ENCODE data around the gene SLIT3. TPM values are rescaled to one million over a fixed set of nuclear protein-coding genes. Genes with fewer than 3 reads are reported as not detected.

SLIT3 gene
- total RNA-seq, 4 donors from 2014 or later, result 28.4 to 77.2 (median 63.8) TPM

- WGBS, 2 donors, result 92 to 93% methylated on average over 4 of the region's 4 CpGs
- H3K4me3 ChIP-seq (replicated peaks in 1 of 3), result no peak overlapping the region
Observed at GRCh38 chr5:168859471-168859870, 441.5 kb downstream of the SLIT3 start.

GRCh38 chr5:168858994-168859393 is 441.9 kb downstream of the SLIT3 start:
- no peaks in the 10 kb centered on the region for H3K36me3 ChIP-seq
- DNase-seq, result no peak
- TF ChIP-seq POLR2A (IDR thresholded peaks at IDR 0.05) (no peak), CTCF (IDR thresholded peaks at IDR 0.05) (no peak)
- H3K27ac ChIP-seq, result no peak overlapping the region
- H3K4me1 ChIP-seq, result peaks cover 0 to 6% of the 10 kb centered on the region in 2 donors
- WGBS, 2 donors, result 85 to 93% methylated on average over 6 of the region's 6 CpGs
- intact Hi-C loops (cut with DNase I), result no loop called here
- H3K4me3 ChIP-seq (replicated peaks in 1 of 3), result no peak overlapping the region
- H3K27me3 ChIP-seq, result no peaks in the 10 kb centered on the region
- no peaks in the 10 kb centered on the region for H3K9me3 ChIP-seq

More at GRCh38 chr5:168859471-168859870, 441.5 kb downstream of the SLIT3 start:
- no peak for DNase-seq
- no peaks in the 10 kb centered on the region for H3K27me3 ChIP-seq
- TF ChIP-seq POLR2A (IDR thresholded peaks at IDR 0.05) (no peak), CTCF (IDR thresholded peaks at IDR 0.05) (no peak)
- no peak overlapping the region for H3K27ac ChIP-seq
- H3K36me3 ChIP-seq, result no peaks in the 10 kb centered on the region
- H3K9me3 ChIP-seq, result no peaks in the 10 kb centered on the region
- H3K4me1 ChIP-seq, result peaks cover 0 to 6% of the 10 kb centered on the region in 2 donors
- intact Hi-C loops (cut with DNase I), result no loop called here

GRCh38 chr5:168858371-168858770 is 442.6 kb downstream of the SLIT3 start:
- no peak for DNase-seq
- Histone ChIP-seq H3K9me3 (no peaks in the 10 kb centered on the region), H3K27ac (no peak overlapping the region), H3K27me3 (no peaks in the 10 kb centered on the region), H3K4me1 (peaks cover 0 to 6% of the 10 kb centered on the region in 2 donors), H3K4me3 (replicated peaks in 1 of 3) (no peak overlapping the region), H3K36me3 (no peaks in the 10 kb centered on the region)
- no peak for TF ChIP-seq POLR2A (IDR thresholded peaks at IDR 0.05)
- no peak for TF ChIP-seq CTCF (IDR thresholded peaks at IDR 0.05)
- 93 to 95% methylated on average over 4 of the region's 4 CpGs for WGBS, 2 donors
- intact Hi-C loops (cut with DNase I), result no loop called here

- Histone ChIP-seq H3K4me1 (peaks cover 0 to 11% of the 10 kb centered on the region in 2 donors), H3K9me3 (no peaks in the 10 kb centered on the region), H3K4me3 (replicated peaks in 1 of 3) (no peak overlapping the region), H3K27ac (no peak overlapping the region), H3K27me3 (no peaks in the 10 kb centered on the region), H3K36me3 (no peaks in the 10 kb centered on the region)
- 83 to 95% methylated on average over 5 of the region's 5 CpGs for WGBS, 2 donors
- TF ChIP-seq POLR2A (IDR thresholded peaks at IDR 0.05), result no peak
- no peak for TF ChIP-seq CTCF (IDR thresholded peaks at IDR 0.05)
- no peak for DNase-seq
- intact Hi-C loops (cut with DNase I), result no loop called here
Observed at GRCh38 chr5:168853972-168854371, 447.0 kb downstream of the SLIT3 start.

GRCh38 chr5:168852329-168852728 is 448.6 kb downstream of the SLIT3 start:
- TF ChIP-seq POLR2A (IDR thresholded peaks at IDR 0.05), result no peak
- no peak overlapping the region for H3K27ac ChIP-seq
- H3K36me3 ChIP-seq, result no peaks in the 10 kb centered on the region
- H3K4me1 ChIP-seq, result peaks cover 0 to 5% of the 10 kb centered on the region in 2 donors
- intact Hi-C loops (cut with DNase I), result no loop called here
- DNase-seq, result no peak
- 48 to 55% methylated on average over 4 of the region's 4 CpGs for WGBS, 2 donors
- no peaks in the 10 kb centered on the region for H3K27me3 ChIP-seq
- H3K4me3 ChIP-seq (replicated peaks in 1 of 3), result no peak overlapping the region
- H3K9me3 ChIP-seq, result no peaks in the 10 kb centered on the region

GRCh38 chr5:168851902-168852321 is 449.0 kb downstream of the SLIT3 start:
- TF ChIP-seq CTCF (IDR thresholded peaks at IDR 0.05), result no peak
- H3K4me3 ChIP-seq (replicated peaks in 1 of 3), result no peak overlapping the region
- peaks cover 0 to 5% of the 10 kb centered on the region in 2 donors for H3K4me1 ChIP-seq
- WGBS, 2 donors, result 44 to 56% methylated on average over 7 of the region's 7 CpGs
- H3K9me3 ChIP-seq, result no peaks in the 10 kb centered on the region
- no peak overlapping the region for H3K27ac ChIP-seq
- H3K27me3 ChIP-seq, result no peaks in the 10 kb centered on the region
- no peak for DNase-seq
- H3K36me3 ChIP-seq, result no peaks in the 10 kb centered on the region
- intact Hi-C loops (cut with DNase I), result no loop called here
